ENCODE measurements around the gene FBXW9. TPM values are rescaled to one million over a fixed set of nuclear protein-coding genes. Genes with fewer than 3 reads are reported as not detected.
A peak's percentile ranks its signal among the peaks of the same experiment; 100 is the strongest.
"Not testable (repeated sequence)": the region's sequence is repeated elsewhere in the genome, so short reads cannot be mapped to it uniquely, and the experiment has no call there.

Gene FBXW9
- total RNA-seq, 1 donor from 2014 or later, result 3.8 TPM

DNA sequence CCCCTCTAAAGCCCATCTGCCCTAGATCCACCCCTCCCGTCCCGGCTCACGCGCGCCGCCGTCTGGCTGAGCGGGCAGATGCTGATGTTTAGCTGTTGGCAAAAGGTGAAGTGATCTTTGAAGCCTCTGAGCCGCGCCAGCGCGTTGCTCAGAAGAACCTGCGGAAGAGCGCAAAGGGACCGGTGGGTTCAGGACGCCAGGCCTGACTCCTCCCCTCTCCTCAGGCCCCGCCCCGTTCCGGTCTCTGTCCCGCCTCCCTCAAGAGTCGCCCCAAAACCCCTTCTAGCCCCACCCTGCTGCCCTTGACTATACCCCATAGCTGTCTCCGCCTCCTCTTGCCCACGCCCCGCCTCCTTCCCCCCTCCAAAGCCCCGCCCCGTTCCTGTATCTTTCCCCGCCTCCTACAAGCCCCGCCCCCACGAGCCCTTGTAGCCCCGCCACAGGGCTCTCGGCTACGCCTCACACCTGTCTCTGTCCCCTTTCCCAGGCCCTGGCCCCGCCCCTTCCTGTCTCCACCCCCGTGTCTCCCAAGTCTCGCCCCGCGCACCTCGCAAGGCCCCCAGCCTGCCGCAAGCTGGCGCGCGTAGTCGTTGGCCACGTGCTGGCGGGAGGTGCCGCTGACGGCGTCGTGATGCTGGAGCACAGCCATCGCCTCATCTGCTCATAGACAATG is 39.4 kb downstream of the FBXW9 start:
- no peak for DNase-seq (ENCODE audit: low read depth in 2 of 2)

DNA sequence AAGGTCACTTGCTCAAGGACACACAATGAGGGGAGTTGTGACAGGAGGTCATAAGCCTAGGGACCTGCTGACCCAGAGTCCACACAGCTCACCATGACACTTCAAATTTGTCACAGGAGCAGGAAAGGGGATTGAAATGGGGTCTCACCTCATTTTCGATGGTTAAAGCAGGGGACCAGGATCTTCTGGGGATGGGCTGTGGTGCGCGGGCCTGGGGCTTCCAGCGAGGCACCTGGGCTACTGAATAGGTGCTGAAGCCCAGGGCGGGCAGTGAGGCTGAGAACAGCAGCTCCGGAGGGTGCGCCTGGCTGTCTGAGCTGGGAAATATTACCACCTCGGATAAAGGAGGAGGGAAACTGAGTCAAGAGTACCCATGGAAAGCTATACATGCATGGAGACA is 40.9 kb downstream of the FBXW9 start:
- no peak for DNase-seq (ENCODE audit: low read depth in 2 of 2)

DNA sequence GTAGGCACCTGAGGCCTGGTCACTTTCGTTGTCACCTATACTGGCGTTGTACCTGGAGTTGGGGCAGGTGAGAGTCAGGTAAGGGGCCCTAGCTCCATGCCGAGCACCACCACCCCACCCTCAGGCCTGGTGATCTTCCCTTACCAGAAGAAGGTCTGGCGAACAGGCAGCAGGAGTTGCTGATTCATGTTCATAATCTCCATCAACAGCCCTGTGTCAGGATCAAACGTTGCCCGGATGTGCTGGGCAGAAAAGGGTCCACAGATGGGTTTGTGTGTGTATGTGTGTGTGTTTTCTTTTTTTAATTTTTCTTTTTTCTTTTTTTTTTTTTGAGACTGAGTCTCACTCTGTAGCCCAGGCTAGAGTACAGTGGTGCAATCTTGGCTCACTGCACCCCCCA is 44.2 kb downstream of the FBXW9 start:
- DNase-seq (ENCODE audit: low read depth in 2 of 2), result no peak

DNA sequence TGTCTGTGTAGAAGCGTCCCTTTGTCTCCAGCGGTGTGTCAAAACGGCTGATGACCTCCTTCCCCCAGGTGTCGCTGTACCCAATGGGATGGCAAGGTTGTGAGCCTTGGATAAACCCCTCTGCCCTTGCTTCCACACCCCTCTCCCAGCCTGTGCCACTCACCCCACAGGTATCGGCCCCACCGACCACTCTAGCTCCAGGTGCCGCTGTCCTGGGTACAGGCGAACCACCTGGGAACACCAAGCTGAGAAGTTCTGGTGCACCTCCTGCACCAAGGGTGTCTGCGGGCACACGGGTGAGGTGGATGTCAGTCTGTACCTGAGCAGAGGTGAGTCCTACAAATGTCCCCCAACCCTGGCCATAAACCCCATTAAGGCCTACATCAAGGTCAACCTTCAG is 46.5 kb downstream of the FBXW9 start:
- DNase-seq (ENCODE audit: low read depth in 2 of 2), result no peak

DNA sequence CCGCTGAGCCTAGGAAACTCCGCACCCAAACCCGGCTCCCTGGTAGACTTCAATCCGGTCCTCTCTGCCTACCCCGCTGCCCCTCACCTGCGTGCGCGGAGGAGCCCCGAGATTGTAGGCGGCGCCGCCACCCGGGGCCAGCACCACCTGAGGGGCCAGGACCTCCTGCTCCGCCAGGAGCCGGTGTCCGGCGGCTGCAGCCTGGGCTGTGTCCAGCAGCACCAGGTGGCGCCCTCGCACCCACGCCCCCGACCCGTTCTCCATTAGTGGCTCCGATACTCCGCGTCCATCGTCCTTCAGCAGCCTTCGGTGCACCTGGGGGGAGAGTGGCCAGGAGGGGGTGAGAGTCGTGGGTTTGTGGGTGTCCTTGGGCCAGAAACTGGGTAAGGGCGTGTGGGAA is 48.3 kb downstream of the FBXW9 start:
- DNase-seq (ENCODE audit: low read depth in 2 of 2), result peak in 1 of 2 donors; percentile 36

DNA sequence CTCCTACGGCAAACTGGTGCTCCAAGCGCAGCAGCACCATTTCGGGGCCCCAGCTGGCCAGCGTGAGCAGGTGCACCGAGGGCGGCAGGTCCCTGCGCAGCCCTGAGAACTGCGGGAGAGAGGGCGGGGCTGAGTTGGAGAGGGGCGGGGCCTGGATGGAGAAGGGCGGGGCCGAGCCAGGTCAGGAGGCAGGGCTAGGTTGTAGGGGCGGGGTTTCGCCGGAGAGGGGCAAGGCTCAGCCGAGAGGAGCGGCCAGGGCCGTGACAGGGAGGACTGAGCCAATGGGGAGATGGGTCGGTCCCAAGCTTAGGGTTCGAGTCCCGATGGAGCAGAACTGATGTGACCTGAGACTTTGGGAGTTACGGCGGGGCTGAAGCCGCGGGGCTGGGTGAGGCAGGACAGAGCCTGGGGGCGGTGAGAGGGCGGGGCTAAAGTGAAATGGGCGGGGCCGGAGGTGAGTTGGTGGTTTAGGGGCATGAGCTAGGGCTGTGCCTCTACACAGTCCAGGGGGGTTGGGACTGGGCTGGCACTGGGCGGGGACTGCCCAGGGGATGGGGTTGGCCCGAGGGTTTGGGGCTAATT is 48.9 kb downstream of the FBXW9 start:
- DNase-seq (ENCODE audit: low read depth in 2 of 2), result peak; percentile 36 to 61

DNA sequence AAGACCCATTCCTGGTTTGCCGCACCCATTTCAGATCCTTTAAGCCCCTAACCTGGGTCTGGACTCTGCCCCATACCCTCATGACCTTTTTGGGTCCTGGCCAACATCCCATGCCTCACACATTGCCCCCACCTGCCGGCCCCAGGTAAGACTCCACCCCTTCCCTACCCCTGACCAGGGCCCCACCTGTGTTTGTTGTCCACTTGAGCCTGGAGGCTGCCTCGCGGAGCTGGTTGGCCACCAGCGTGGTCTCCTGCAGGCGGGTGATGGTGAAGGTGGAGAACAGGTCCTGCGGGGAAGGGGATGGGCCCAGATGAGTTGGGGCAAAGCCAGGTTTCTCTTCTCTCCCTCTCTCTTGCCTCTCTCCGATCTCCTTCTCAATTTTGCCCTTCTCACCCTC is 49.4 kb downstream of the FBXW9 start:
- DNase-seq (ENCODE audit: low read depth in 2 of 2), result no peak

DNA sequence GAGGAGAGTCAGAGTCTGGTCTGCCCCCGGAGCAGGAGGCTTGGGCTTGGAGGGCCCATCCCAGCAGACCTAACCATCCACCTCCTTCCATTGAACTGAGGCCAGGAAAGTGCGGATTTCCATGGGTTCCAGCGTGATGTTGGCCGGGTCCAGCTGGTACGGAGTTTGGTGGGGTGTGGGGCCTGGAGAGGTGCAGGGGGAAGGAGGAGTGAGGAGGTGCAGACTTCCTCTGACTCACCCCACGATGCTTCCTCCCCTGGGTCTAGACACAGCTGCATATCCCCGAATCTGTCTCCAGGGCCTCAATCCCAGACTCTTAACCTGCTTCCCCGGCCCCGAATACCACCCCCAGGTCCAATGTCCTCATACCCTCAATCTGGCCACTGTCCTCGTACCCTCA is 49.9 kb downstream of the FBXW9 start:
- DNase-seq (ENCODE audit: low read depth in 2 of 2), result peak in 1 of 2 donors; percentile 20

DNA sequence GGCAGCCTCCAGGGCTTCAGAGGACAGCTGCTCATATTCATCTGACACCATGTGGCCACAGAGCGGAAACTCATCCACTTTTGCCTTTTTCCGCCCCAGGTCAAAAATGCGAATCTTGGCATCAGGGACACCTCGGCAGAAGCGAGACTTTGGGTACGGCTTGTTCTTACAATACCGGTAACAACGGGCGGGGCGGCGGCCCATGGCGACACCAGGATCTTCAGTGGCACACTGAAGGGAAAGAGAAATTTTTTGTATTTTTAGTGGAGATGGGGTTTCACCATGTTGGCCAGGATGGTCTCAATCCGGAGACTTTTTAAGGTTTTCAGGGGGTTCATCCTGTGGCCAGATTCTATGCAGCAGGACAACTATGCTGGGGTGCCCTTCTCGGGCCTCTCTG is 52.7 kb downstream of the FBXW9 start:
- not testable (repeated sequence) for DNase-seq (ENCODE audit: low read depth in 2 of 2)

DNA sequence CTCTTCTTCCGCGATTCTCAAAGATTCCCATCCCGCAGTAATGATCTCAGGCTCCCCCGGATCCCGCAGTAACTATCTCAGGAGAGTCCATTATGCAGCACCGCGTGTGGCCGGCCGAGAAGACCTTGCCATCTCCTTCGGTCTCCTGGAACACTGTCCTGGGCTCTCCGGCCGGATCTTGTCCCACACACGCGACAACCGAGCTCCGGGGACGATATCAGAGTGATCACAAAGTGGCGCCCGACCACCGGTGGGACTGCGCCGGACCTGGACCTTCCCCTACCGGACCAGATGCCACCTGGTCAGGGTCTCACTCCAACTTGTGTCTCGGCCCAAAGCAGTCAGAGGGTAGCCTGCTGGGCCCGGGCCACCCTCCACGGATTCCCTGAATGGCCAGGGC is 53.9 kb downstream of the FBXW9 start:
- DNase-seq (ENCODE audit: low read depth in 2 of 2), result no peak

DNA sequence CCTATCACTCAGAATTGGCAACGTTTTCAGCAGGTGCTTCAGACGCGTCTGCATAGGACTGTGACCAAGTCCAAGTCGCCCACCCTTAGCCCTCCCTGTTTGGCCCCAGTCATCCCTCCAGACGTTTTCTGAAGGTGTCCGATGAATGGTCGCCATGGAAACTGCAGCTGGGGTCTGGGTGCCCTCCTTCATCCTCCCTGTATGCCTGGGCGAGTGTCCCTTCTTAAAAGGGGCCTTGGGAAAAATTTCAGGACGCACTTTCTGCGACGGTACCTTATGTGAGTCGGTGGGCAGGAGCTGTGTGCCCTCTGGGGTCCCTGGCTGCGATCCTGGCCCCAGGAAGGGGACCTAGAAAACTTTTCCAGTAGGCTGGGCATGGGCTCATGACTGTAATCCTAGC is 55.0 kb downstream of the FBXW9 start:
- DNase-seq (ENCODE audit: low read depth in 2 of 2), result no peak

DNA sequence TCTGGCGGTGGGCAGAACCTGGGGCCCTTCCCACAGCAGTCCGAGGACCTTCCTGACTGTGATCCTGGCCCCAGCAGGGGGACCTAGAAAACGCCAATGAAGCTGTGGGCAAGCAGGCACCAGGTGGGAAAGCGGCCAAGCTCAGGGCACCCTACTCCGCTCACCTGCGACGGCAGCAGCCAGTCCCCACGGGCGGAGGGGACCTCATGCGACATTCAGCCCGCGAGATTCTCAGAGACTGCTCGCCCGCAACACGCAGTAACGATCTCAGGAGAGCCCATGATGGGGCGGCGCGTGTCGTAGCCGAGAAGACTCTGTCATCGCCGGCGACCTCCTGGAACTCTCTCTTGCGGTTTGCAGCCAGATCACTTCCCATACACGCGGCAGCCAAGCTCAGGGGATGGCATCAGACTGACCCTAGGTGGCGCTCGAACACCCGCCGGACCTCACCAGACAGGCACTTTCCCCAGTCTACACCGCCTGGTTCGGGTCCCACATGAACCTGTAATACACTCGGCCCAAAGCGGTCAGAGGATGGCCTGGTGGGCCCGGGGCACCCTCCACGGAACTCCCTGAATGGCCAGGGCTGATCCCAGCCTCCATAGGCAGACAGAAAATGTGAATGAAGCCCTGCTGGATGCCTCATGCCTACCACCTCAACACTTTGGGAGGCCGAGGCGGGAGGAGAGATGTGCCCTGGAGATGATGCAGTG is 56.4 kb downstream of the FBXW9 start:
- DNase-seq (ENCODE audit: low read depth in 2 of 2), result peak; percentile 81 to 84

Other genes starting within 250 kb of the FBXW9 start
- gene ZNF709, start 211.8 kb downstream of the FBXW9 start, total RNA-seq, result 2.6 and 4.4 TPM in 2 replicates
- gene ZNF564, start 145.1 kb downstream of the FBXW9 start, total RNA-seq, result 6.5 and 11.1 TPM in 2 replicates
- gene ZNF490, start 85.8 kb downstream of the FBXW9 start, total RNA-seq, result 5.2 and 6.9 TPM in 2 replicates
- 8.3 and 8.9 TPM in 2 replicates for gene ZNF791, start 85.7 kb downstream of the FBXW9 start, total RNA-seq
- 37.0 and 77.2 TPM in 2 replicates for gene MAN2B1, start 29.9 kb downstream of the FBXW9 start, total RNA-seq
- gene WDR83, start 29.8 kb downstream of the FBXW9 start, total RNA-seq, result 6.3 and 9.1 TPM in 2 replicates
- gene DHPS, start 14.8 kb downstream of the FBXW9 start, total RNA-seq, result 40.8 and 41.1 TPM in 2 replicates
- gene GNG14, start 8.6 kb downstream of the FBXW9 start, total RNA-seq, result not detected in 2 replicates
- gene TNPO2, start 27.3 kb upstream of the FBXW9 start, total RNA-seq, result 14.4 and 19.4 TPM in 2 replicates
- 124 and 182 TPM in 2 replicates for gene TRIR, start 38.1 kb upstream of the FBXW9 start, total RNA-seq
- gene GET3, start 40.9 kb upstream of the FBXW9 start, total RNA-seq, result 67.8 and 73.8 TPM in 2 replicates
- not detected in 2 replicates for gene BEST2, start 55.2 kb upstream of the FBXW9 start, total RNA-seq
- 5.4 and 9.3 TPM in 2 replicates for gene HOOK2, start 78.9 kb upstream of the FBXW9 start, total RNA-seq
- 59.3 and 124 TPM in 2 replicates for gene JUNB, start 94.9 kb upstream of the FBXW9 start, total RNA-seq
- gene PRDX2, start 105.2 kb upstream of the FBXW9 start, total RNA-seq, result 185 and 189 TPM in 2 replicates
- gene THSD8, start 105.4 kb upstream of the FBXW9 start, total RNA-seq, result 0.20 TPM in 1 of 2 replicates, not detected in the other
- gene RNASEH2A, start 110.0 kb upstream of the FBXW9 start, total RNA-seq, result 7.1 and 9.8 TPM in 2 replicates
- gene RTBDN, start 137.9 kb upstream of the FBXW9 start, total RNA-seq, result not detected in 2 replicates
- 0.44 and 0.60 TPM in 2 replicates for gene MAST1, start 141.9 kb upstream of the FBXW9 start, total RNA-seq
- 22.0 and 23.6 TPM in 2 replicates for gene DNASE2, start 184.8 kb upstream of the FBXW9 start, total RNA-seq
- not detected in 2 replicates for gene KLF1, start 190.6 kb upstream of the FBXW9 start, total RNA-seq
- 13.7 and 17.3 TPM in 2 replicates for gene GCDH, start 194.5 kb upstream of the FBXW9 start, total RNA-seq
- gene SYCE2, start 222.7 kb upstream of the FBXW9 start, total RNA-seq, result under 0.01 and 0.20 TPM in 2 replicates
- 40.8 and 53.6 TPM in 2 replicates for gene FARSA, start 237.1 kb upstream of the FBXW9 start, total RNA-seq
- 1,060 and 1,340 TPM in 2 replicates for gene CALR, start 242.0 kb upstream of the FBXW9 start, total RNA-seq
- 36.8 and 60.5 TPM in 2 replicates for gene RAD23A, start 249.2 kb upstream of the FBXW9 start, total RNA-seq